ENCODE data around the gene OR2T2.
"Not testable (repeated sequence)": the region's sequence is repeated elsewhere in the genome, so short reads cannot be mapped to it uniquely, and the experiment has no call there.

Gene OR2T2

GRCh38 chr1:248450466-248451145 is 5.2 kb downstream of the OR2T2 start:
- not testable (repeated sequence) for DNase-seq

- DNase-seq = not testable (repeated sequence)
Observed at GRCh38 chr1:248453619-248454018, 8.2 kb downstream of the OR2T2 start.

- DNase-seq = not testable (repeated sequence)
Observed at GRCh38 chr1:248455045-248455444, 9.6 kb downstream of the OR2T2 start.

- not testable (repeated sequence) for DNase-seq
Observed at GRCh38 chr1:248456635-248457034, 11.2 kb downstream of the OR2T2 start.

- not testable (repeated sequence) for DNase-seq
Observed at GRCh38 chr1:248459117-248459516, 13.7 kb downstream of the OR2T2 start.

GRCh38 chr1:248471154-248471553 is 25.7 kb downstream of the OR2T2 start:
- DNase-seq = no peak

GRCh38 chr1:248472111-248472510 is 26.7 kb downstream of the OR2T2 start:
- DNase-seq = not testable (repeated sequence)

GRCh38 chr1:248473051-248473450 is 27.6 kb downstream of the OR2T2 start, which contains the start of gene OR2T3:
TSS of gene OR2T3 (plus strand) at chr1:248473351. CDS start at chr1:248473351, 0 bp downstream.
- not testable (repeated sequence) for DNase-seq

- DNase-seq = not testable (repeated sequence)
Observed at GRCh38 chr1:248475660-248476059, 30.2 kb downstream of the OR2T2 start.

GRCh38 chr1:248481686-248482579 is 36.5 kb downstream of the OR2T2 start:
- not testable (repeated sequence) for DNase-seq

GRCh38 chr1:248488289-248488688 is 42.9 kb downstream of the OR2T2 start, which contains the start of gene OR2T5:
TSS of gene OR2T5 (plus strand) at chr1:248488589. CDS start at chr1:248488589, 0 bp downstream.
- not testable (repeated sequence) for DNase-seq

GRCh38 chr1:248496661-248497060 is 51.2 kb downstream of the OR2T2 start:
- DNase-seq = not testable (repeated sequence)

GRCh38 chr1:248500305-248501035 is 55.0 kb downstream of the OR2T2 start:
- DNase-seq = not testable (repeated sequence)

Measured in NCI-H748 treated with DMSO at 0.1 percent for 48 hours (cell line).